MCF 10A (cell line): ENCODE results near the gene TNFRSF9. TPM values are rescaled to one million over a fixed set of nuclear protein-coding genes. Genes with fewer than 3 reads are reported as not detected.
"Not testable (repeated sequence)": the region's sequence is repeated elsewhere in the genome, so short reads cannot be mapped to it uniquely, and the experiment has no call there.

ENCODE experiments used
- BruUV-seq: library from RNA; stranded (reverse); fragments of 400-500 nt; replicated peaks from 2 replicates; lab custom pipeline; 2021; lab: Mats Ljungman, UMichigan
- CTCF ChIA-PET: fragments of 300-600 bp; sonication (Branson Sonifier 250); formaldehyde crosslinking; extraction: SDS; loops from one replicate; lab custom pipeline; 2021; ENCODE audit warnings: antibody characterized with exemption, inconsistent platforms; lab: Yijun Ruan, JAX
- POLR2A ChIA-PET: fragments of 300-600, 350-650 bp; sonication (Branson Sonifier 250); formaldehyde crosslinking; extraction: SDS; loops from one replicate; lab custom pipeline; 2020; ENCODE audit warnings: antibody characterized with exemption, inconsistent platforms; lab: Yijun Ruan, JAX
- DNase-seq: peaks from one replicate; pipeline ENCODE4 v3.0.0-alpha.2; 2018; ENCODE audit not compliant: unreplicated experiment
- H3K27ac Mint-ChIP-seq: one replicate; pipeline ENCODE4 v1.8.0; 2022; ENCODE audit warnings: mild to moderate bottlenecking, low read depth, mixed read lengths; ENCODE audit not compliant: unreplicated experiment
- H3K27me3 Mint-ChIP-seq: one replicate; pipeline ENCODE4 v1.8.0; 2022; ENCODE audit warnings: mixed read lengths; ENCODE audit not compliant: insufficient read depth, unreplicated experiment
- H3K36me3 Mint-ChIP-seq: one replicate; pipeline ENCODE4 v1.8.0; 2022; ENCODE audit warnings: mild to moderate bottlenecking, moderate library complexity, mixed read lengths; ENCODE audit not compliant: insufficient read depth, unreplicated experiment
- H3K4me1 Mint-ChIP-seq: one replicate; pipeline ENCODE4 v1.8.0; 2022; ENCODE audit warnings: mixed read lengths; ENCODE audit not compliant: insufficient read depth, unreplicated experiment
- H3K4me3 Mint-ChIP-seq: one replicate; pipeline ENCODE4 v1.8.0; 2022; ENCODE audit warnings: mild to moderate bottlenecking, moderate library complexity, mixed read lengths; ENCODE audit not compliant: unreplicated experiment
- H3K9me3 Mint-ChIP-seq: one replicate; pipeline ENCODE4 v1.8.0; 2022; ENCODE audit warnings: mixed read lengths; ENCODE audit not compliant: unreplicated experiment
- CTCF ChIP-seq: fragments of 200-600 bp; IDR thresholded peaks from one replicate; pipeline ENCODE4 v1.8.0; 2022; ENCODE audit warnings: antibody characterized with exemption, mild to moderate bottlenecking; ENCODE audit not compliant: unreplicated experiment
- intact Hi-C: fragments of 100-400 bp; cut with micrococcal nuclease; formaldehyde crosslinking; loops from 2 replicates; pipeline ENCODE4 v1.14.1; 2022
- total RNA-seq: library from RNA; stranded (reverse); gene quantifications from 2 replicates; pipeline ENCODE4 v1.2.3, GENCODE V29; 2022

Gene TNFRSF9
- total RNA-seq, 1 experiment from 2014 or later = 0.98 TPM

GRCh38 chr1:7928247-7928646 lies 12.4 kb downstream of the TNFRSF9 start:
- Mint-ChIP-seq H3K9me3 (no peaks in the 10 kb centered on the region), H3K27ac (no peak overlapping the region), H3K4me1 (no peaks in the 10 kb centered on the region), H3K27me3 (peaks cover 24% of the 10 kb centered on the region), H3K4me3 (no peak overlapping the region), H3K36me3 (no peaks in the 10 kb centered on the region)
- DNase-seq = no peak
- CTCF ChIA-PET = interaction anchor here (0.6 kb wide), 1 partner anchor 24 kb away, joined by 3 read pairs; no protein-coding TSS in a partner anchor
- intact Hi-C loops = no loop called here
- TF ChIP-seq CTCF = no peak
- BruUV-seq = no TSS peak
- POLR2A ChIA-PET = no interaction called here

GRCh38 chr1:7927061-7927460 lies 13.6 kb downstream of the TNFRSF9 start:
- intact Hi-C loops, H3K9me3 Mint-ChIP-seq, H3K27ac Mint-ChIP-seq, H3K4me1 Mint-ChIP-seq, H3K36me3 Mint-ChIP-seq, CTCF ChIA-PET, H3K4me3 Mint-ChIP-seq, DNase-seq, BruUV-seq, POLR2A ChIA-PET: not testable (repeated sequence)
- H3K27me3 Mint-ChIP-seq = peaks cover 24% of the 10 kb centered on the region

GRCh38 chr1:7922301-7922700 lies 18.3 kb downstream of the TNFRSF9 start:
- Mint-ChIP-seq H3K4me1 (no peaks in the 10 kb centered on the region), H3K27ac (no peak overlapping the region), H3K9me3 (no peaks in the 10 kb centered on the region), H3K4me3 (no peak overlapping the region), H3K36me3 (no peaks in the 10 kb centered on the region), H3K27me3 (peaks cover 18% of the 10 kb centered on the region)
- CTCF ChIA-PET = interaction anchor here (0.7 to 2.8 kb wide), 3 partner anchors 170 to 896 kb away, joined by 3 to 8 read pairs (median 3); no protein-coding TSS in a partner anchor
- intact Hi-C loops = no loop called here
- BruUV-seq = no TSS peak
- TF ChIP-seq CTCF = no peak
- no peak for DNase-seq
- POLR2A ChIA-PET = no interaction called here

- H3K36me3 Mint-ChIP-seq = no peaks in the 10 kb centered on the region
- no peak for TF ChIP-seq CTCF
- DNase-seq = no peak
- CTCF ChIA-PET = interaction anchor here (1.0 to 2.8 kb wide), 2 partner anchors 169 to 253 kb away, joined by 3 to 8 read pairs; no protein-coding TSS in a partner anchor
- no peak overlapping the region for H3K27ac Mint-ChIP-seq
- POLR2A ChIA-PET = no interaction called here
- intact Hi-C loops = no loop called here
- no TSS peak for BruUV-seq
- peaks cover 18% of the 10 kb centered on the region for H3K27me3 Mint-ChIP-seq
- H3K9me3 Mint-ChIP-seq = no peaks in the 10 kb centered on the region
- H3K4me1 Mint-ChIP-seq = no peaks in the 10 kb centered on the region
- H3K4me3 Mint-ChIP-seq = no peak overlapping the region
Measured at GRCh38 chr1:7921796-7922195, 18.8 kb downstream of the TNFRSF9 start.
